Chondrocyte (in vitro differentiated cells): ENCODE results near the gene CCDC28A. TPM values are rescaled to one million over a fixed set of nuclear protein-coding genes. Genes with fewer than 3 reads are reported as not detected.

Source experiments
- DNase-seq: peaks from one replicate; pipeline ENCODE4 v3.0.0; 2021; ENCODE audit warnings: mixed read lengths, low spot score
- H3K27ac Mint-ChIP-seq: one replicate; pipeline ENCODE4 v1.8.0; 2021; ENCODE audit warnings: mild to moderate bottlenecking, moderate library complexity, mixed read lengths; ENCODE audit not compliant: unreplicated experiment
- H3K27me3 Mint-ChIP-seq: 2 replicates; pipeline ENCODE4 v1.8.0; 2021; ENCODE audit warnings: low read depth, mixed read lengths
- H3K36me3 Mint-ChIP-seq: 2 replicates; pipeline ENCODE4 v1.8.0; 2021; ENCODE audit warnings: low read depth, mixed read lengths
- H3K4me1 Mint-ChIP-seq: 2 replicates; pipeline ENCODE4 v1.8.0; 2021; ENCODE audit warnings: low read depth, mild to moderate bottlenecking, mixed read lengths
- H3K4me3 Mint-ChIP-seq: one replicate; pipeline ENCODE4 v1.8.0; 2021; ENCODE audit warnings: mild to moderate bottlenecking, moderate library complexity, mixed read lengths; ENCODE audit not compliant: unreplicated experiment
- H3K9me3 Mint-ChIP-seq: 2 replicates; pipeline ENCODE4 v1.8.0; 2021; ENCODE audit warnings: low read depth, mixed read lengths
- CTCF ChIP-seq: fragments of 200-600 bp; sonication (generic); IDR thresholded peaks from 2 replicates; pipeline ENCODE4 v1.5.0; 2021; ENCODE audit warnings: antibody characterized with exemption, mild to moderate bottlenecking, moderate library complexity
- long read RNA-seq: library from polyadenylated mRNA; stranded (forward); transcript quantifications from one replicate; pipeline ENCODE4 v2.0.0, GENCODE V29; 2021
- total RNA-seq: library from RNA; stranded (reverse); gene quantifications from 3 replicates; pipeline ENCODE4 v1.2.1, GENCODE V29; 2021

The CCDC28A gene
- total RNA-seq: 6.2 to 7.1 TPM (median 6.4 TPM) in 3 replicates
- long read RNA-seq, transcript CCDC28A-202 (6 exons, 1,505 nt): major isoform, 7 of 9 reads
- long read RNA-seq, partial matches to known transcripts: 1 of 9 reads
- long read RNA-seq, other reads (novel, unspliced or antisense): 1 of 9 reads

GRCh38 chr6:138773177-138774091, at the start of gene CCDC28A:
CCDC28A (plus strand) TSS chr6:138773769; CDS start chr6:138776121, 2,352 bp downstream.
- no peaks in the 10 kb centered on the region for H3K27me3 Mint-ChIP-seq
- H3K9me3 Mint-ChIP-seq: no peaks in the 10 kb centered on the region
- peak within 1 kb of the TSS; percentile 99 for H3K4me3 Mint-ChIP-seq

GRCh38 chr6:138724015-138724414, 49.6 kb upstream of the CCDC28A start:
- H3K27me3 Mint-ChIP-seq: no peaks in the 10 kb centered on the region

More at GRCh38 chr6:138773177-138774091, at the start of gene CCDC28A:
- H3K27ac Mint-ChIP-seq: peak within 1 kb of the TSS; percentile 100
- peaks cover 4% of the 10 kb centered on the region for H3K36me3 Mint-ChIP-seq
- no peak for TF ChIP-seq CTCF
- H3K4me1 Mint-ChIP-seq: peaks cover 16% of the 10 kb centered on the region
- DNase-seq: peak; percentile 96

GRCh38 chr6:138726066-138726756, 47.4 kb upstream of the CCDC28A start:
- DNase-seq: no peak
- no peak for TF ChIP-seq CTCF
- Mint-ChIP-seq H3K27me3 (no peaks in the 10 kb centered on the region), H3K4me1 (peaks cover 20% of the 10 kb centered on the region), H3K36me3 (no peaks in the 10 kb centered on the region), H3K9me3 (no peaks in the 10 kb centered on the region), H3K4me3 (no peak overlapping the region), H3K27ac (no peak overlapping the region)

More at GRCh38 chr6:138724015-138724414, 49.6 kb upstream of the CCDC28A start:
- Mint-ChIP-seq H3K36me3 (no peaks in the 10 kb centered on the region), H3K9me3 (no peaks in the 10 kb centered on the region), H3K4me1 (peaks cover 30% of the 10 kb centered on the region), H3K4me3 (no peak overlapping the region), H3K27ac (no peak overlapping the region)
- no peak for DNase-seq
- peak; percentile 54 for TF ChIP-seq CTCF

- Mint-ChIP-seq H3K4me3 (no peak overlapping the region), H3K36me3 (no peaks in the 10 kb centered on the region)
- no peak for TF ChIP-seq CTCF
Measured at GRCh38 chr6:138726757-138727097, 46.8 kb upstream of the CCDC28A start.

GRCh38 chr6:138727182-138727581, 46.4 kb upstream of the CCDC28A start:
- Mint-ChIP-seq H3K4me3 (no peak overlapping the region), H3K4me1 (peaks cover 20% of the 10 kb centered on the region), H3K27ac (no peak overlapping the region), H3K9me3 (no peaks in the 10 kb centered on the region), H3K27me3 (no peaks in the 10 kb centered on the region), H3K36me3 (no peaks in the 10 kb centered on the region)
- DNase-seq: no peak
- no peak for TF ChIP-seq CTCF

More at GRCh38 chr6:138726757-138727097, 46.8 kb upstream of the CCDC28A start:
- no peaks in the 10 kb centered on the region for H3K27me3 Mint-ChIP-seq
- DNase-seq: no peak
- H3K4me1 Mint-ChIP-seq: peaks cover 20% of the 10 kb centered on the region
- H3K27ac Mint-ChIP-seq: no peak overlapping the region
- no peaks in the 10 kb centered on the region for H3K9me3 Mint-ChIP-seq
